ENCODE measurements around the gene GGNBP2. TPM values are rescaled to one million over a fixed set of nuclear protein-coding genes. Genes with fewer than 3 reads are reported as not detected.
A peak's percentile ranks its signal among the peaks of the same experiment; 100 is the strongest.

Gene GGNBP2
- total and polyA plus RNA-seq, 2 donors from 2014 or later: 43.0 to 86.8 TPM

- Histone ChIP-seq H3K9ac (ENCODE audit: low read length in 3 of 3) (no peak overlapping the region), H3K9me3 (ENCODE audit: control insufficient read depth in 2 of 3, insufficient read depth in 1 of 3, low read length in 3 of 3) (no peaks in the 10 kb centered on the region), H3K27ac (ENCODE audit: low read depth in 2 of 2, low read length in 2 of 2) (no peak overlapping the region), H3K36me3 (ENCODE audit: control insufficient read depth in 2 of 3, insufficient read depth in 3 of 3, low read length in 3 of 3) (no peaks in the 10 kb centered on the region), H3K4me3 (ENCODE audit: low read length in 3 of 3) (no peak overlapping the region), H3K4me1 (ENCODE audit: control insufficient read depth in 2 of 3, insufficient read depth in 2 of 3, low read depth in 1 of 3, low read length in 3 of 3) (no peaks in the 10 kb centered on the region), H3K27me3 (ENCODE audit: control insufficient read depth, insufficient read depth, low read length) (peaks cover 2% of the 10 kb centered on the region)
- intact Hi-C loops (cut with DNase I): loop anchor here (10.0 kb wide), 1 partner anchor 425 kb away; no protein-coding TSS in a partner anchor
- DNase-seq (peak; percentile 79 to 91 (median 83)), FAIRE-seq (no peak)
- TF ChIP-seq CTCF (IDR thresholded peaks at IDR 0.05; ENCODE audit: borderline replicate concordance, extremely low read depth, insufficient read depth): peak; percentile 98
Measured at GRCh38 chr17:36629252-36629847, 84.6 kb downstream of the GGNBP2 start.

GRCh38 chr17:36629970-36630502, 85.3 kb downstream of the GGNBP2 start:
- Histone ChIP-seq H3K4me1 (ENCODE audit: control insufficient read depth in 2 of 3, insufficient read depth in 2 of 3, low read depth in 1 of 3, low read length in 3 of 3) (no peaks in the 10 kb centered on the region), H3K27me3 (ENCODE audit: control insufficient read depth, insufficient read depth, low read length) (peaks cover 2% of the 10 kb centered on the region), H3K9ac (ENCODE audit: low read length in 3 of 3) (no peak overlapping the region), H3K4me3 (ENCODE audit: low read length in 3 of 3) (no peak overlapping the region), H3K9me3 (ENCODE audit: control insufficient read depth in 2 of 3, insufficient read depth in 1 of 3, low read length in 3 of 3) (no peaks in the 10 kb centered on the region), H3K27ac (ENCODE audit: low read depth in 2 of 2, low read length in 2 of 2) (no peak overlapping the region), H3K36me3 (ENCODE audit: control insufficient read depth in 2 of 3, insufficient read depth in 3 of 3, low read length in 3 of 3) (no peaks in the 10 kb centered on the region)
- DNase-seq (no peak), FAIRE-seq (no peak)
- TF ChIP-seq CTCF (IDR thresholded peaks at IDR 0.05; ENCODE audit: borderline replicate concordance, extremely low read depth, insufficient read depth): no peak
- intact Hi-C loops (cut with DNase I): loop anchor here (10.0 kb wide), 1 partner anchor 425 kb away; no protein-coding TSS in a partner anchor

GRCh38 chr17:36631022-36631421, 86.3 kb downstream of the GGNBP2 start:
- no peak overlapping the region for H3K4me3 ChIP-seq (ENCODE audit: low read length in 3 of 3)
- H3K36me3 ChIP-seq (ENCODE audit: control insufficient read depth in 2 of 3, insufficient read depth in 3 of 3, low read length in 3 of 3): no peaks in the 10 kb centered on the region
- H3K9ac ChIP-seq (ENCODE audit: low read length in 3 of 3): no peak overlapping the region
- H3K4me1 ChIP-seq (ENCODE audit: control insufficient read depth in 2 of 3, insufficient read depth in 2 of 3, low read depth in 1 of 3, low read length in 3 of 3): no peaks in the 10 kb centered on the region
- DNase-seq: no peak
- intact Hi-C loops (cut with DNase I): no loop called here
- TF ChIP-seq CTCF (IDR thresholded peaks at IDR 0.05; ENCODE audit: borderline replicate concordance, extremely low read depth, insufficient read depth): no peak
- H3K27me3 ChIP-seq (ENCODE audit: control insufficient read depth, insufficient read depth, low read length): peaks cover 2% of the 10 kb centered on the region
- no peak overlapping the region for H3K27ac ChIP-seq (ENCODE audit: low read depth in 2 of 2, low read length in 2 of 2)
- FAIRE-seq: no peak
- H3K9me3 ChIP-seq (ENCODE audit: control insufficient read depth in 2 of 3, insufficient read depth in 1 of 3, low read length in 3 of 3): no peaks in the 10 kb centered on the region
